Measurements from ENCODE around the gene VPS45.
A peak's percentile ranks its signal among the peaks of the same experiment; 100 is the strongest.
"Not testable (repeated sequence)": the region's sequence is repeated elsewhere in the genome, so short reads cannot be mapped to it uniquely, and the experiment has no call there.

Gene VPS45

DNA sequence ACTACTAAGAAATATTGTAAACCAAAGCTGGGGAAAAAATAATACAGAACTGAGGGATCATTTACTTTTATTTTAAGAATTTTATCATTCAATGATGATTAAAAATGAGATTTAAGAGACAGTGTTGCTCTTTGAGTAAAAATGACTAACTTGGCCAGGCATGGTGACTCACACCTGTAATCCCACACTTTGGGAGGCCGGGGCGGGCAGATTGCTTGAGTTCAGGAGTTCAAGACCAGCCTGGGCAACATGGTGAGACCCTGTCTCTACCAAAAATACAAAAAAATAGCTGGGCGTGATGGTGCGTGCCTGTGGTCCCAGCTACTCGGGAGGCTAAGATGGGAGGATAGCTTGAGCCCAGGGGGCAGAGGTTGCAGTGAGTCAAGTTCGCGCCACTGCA is 60.3 kb downstream of the VPS45 start:
- DNase-seq (ENCODE audit: low read depth in 2 of 2) = no peak

DNA sequence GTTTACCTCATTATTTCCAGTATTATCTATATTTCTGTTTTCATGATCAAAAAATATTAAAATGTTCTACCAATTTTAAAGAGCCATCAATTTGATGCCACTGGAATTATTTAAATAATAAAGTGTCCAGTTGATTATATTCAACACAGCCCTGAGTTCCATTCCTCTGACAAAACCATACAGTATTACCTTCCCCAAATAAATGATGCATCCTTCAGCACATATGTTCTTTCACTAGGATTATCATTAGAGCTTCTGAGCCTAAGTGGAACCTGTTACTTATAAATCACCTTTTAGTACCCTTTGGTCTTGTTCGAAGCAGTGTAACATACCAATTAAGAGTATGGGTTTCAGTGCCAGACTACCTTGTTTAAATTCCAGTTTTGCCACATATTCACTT is 64.8 kb downstream of the VPS45 start:
- DNase-seq (ENCODE audit: low read depth in 2 of 2) = no peak

DNA sequence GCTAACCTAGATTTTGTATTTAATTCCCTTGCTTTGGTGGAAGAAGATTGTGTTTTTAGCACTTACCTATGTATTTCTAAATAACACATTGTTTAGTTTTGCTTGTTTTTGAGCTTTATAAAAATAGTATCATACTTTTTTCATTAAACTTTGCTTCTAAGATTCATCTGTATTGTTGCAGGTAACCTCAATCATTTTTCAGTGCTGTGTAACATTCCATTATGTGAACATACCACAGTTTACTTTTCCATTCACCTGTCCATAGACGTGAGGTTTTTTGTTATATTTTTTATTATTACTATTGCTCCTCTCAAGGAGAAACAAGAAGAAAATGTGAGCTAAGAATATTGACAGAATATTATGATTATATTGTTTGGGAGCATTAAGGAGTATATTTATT is 67.0 kb downstream of the VPS45 start:
- no peak for DNase-seq (ENCODE audit: low read depth in 2 of 2)

DNA sequence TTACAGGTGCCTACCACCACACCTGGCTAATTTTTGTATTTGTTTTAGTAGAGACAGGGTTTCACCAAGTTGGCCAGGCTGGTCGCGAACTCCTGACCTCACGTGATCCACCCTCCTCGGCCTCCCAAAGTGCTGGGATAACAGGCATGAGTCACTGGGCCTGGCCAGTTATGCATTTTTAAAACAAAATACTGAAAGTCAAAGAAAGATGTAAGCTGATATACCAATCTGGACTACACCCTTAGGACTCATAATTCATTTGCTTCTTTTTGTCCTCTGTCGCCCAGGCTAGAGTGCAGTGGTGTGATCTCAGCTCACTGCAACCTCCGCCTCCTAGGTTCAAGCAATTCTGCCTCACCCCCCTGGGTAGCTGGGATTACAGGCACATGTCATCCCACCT is 67.8 kb downstream of the VPS45 start:
- not testable (repeated sequence) for DNase-seq (ENCODE audit: low read depth in 2 of 2)

DNA sequence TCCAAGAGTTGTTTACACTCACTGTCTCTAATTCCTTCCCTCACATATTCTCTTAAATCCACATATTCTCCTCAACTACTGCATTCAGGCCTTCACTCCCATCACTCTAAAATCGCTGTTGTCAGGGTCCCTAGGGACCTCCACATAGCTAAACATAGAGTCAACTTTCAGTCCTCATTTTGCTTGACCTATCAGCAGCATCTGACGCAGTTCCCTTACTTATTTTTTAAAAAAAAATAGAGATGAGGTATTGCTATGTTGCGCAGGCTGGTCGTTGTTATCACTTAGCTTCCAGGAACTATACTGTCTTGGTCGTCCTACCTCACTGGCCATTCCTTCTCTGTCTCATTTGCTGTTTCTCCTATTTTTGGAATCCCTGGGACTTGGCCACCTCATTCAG is 70.5 kb downstream of the VPS45 start:
- no peak for DNase-seq (ENCODE audit: low read depth in 2 of 2)

DNA sequence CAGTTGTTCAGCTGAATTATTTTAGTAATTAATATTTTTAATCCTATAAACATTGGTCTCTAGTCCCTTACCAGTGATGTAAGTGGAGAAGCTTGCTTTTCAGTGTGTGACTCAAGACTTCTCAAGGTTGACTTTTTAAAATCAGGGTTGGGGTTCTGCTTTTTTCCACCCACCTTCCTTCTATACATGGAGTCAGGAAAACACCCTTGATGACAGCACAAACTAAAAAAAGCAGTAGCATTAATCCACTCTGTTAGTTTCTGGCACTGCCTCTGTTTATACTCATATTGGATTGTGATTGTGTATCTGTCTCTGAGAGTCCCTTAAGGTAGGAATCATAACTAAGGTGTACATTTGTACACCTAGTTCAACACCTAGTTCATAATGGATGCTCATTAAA is 73.9 kb downstream of the VPS45 start:
- no peak for DNase-seq (ENCODE audit: low read depth in 2 of 2)

DNA sequence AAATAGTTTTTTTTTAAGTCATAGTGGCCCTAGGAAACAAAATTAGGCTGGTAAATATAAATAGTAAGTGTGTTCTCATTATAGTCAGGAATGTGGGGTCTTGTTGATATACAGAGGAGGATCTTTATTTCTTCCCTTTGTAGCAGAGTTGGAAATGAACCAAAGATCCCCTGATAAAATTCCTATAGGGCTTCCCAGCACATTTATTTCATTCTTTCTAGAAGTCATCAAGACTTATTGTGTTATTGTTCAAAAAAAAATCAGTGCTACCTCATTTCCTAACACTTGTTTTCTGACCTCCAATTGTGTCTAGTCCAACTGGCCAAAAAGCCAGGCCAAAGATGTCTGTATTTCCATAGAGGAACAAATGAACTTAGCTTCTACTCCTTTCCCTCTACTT is 74.5 kb downstream of the VPS45 start:
- no peak for DNase-seq (ENCODE audit: low read depth in 2 of 2)

DNA sequence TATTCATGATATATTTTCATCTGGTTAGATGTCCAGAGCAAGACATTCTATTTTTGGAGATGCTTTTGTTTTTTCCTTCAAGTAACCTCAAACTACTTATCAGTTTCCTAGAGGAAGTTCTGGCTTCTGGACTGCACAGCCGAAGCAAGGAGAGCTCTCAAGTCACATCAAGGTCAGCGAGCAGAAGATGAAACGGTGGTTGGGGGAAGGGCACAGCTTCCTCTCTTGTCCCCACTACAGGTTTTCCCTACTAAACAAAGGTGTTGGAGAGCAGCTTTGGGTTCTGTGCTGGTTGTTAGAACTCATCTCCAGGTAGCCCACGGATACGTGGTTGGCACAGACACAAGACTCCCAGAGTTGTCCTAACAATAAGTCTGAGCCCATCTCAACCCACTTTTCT is 77.0 kb downstream of the VPS45 start:
- no peak for DNase-seq (ENCODE audit: low read depth in 2 of 2)

DNA sequence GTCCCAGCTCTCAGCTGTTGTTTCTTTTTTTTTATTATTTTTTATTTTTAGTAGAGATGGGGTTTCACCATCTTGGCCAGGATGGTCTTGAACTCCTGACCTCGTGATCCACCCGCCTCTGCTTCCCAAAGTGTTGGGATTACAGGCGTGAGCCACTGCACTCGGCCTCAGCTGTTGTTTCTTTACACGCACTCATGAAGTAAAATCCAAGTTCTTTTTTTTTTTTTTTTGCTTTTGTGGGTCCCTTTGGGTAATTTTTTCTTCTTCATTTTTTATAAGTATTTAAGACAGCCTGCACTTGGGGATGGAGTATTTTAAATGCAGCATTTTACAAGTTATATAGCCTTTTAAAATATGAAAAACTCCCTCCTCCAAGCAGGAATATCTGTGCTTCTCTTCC is 78.4 kb downstream of the VPS45 start:
- not testable (repeated sequence) for DNase-seq (ENCODE audit: low read depth in 2 of 2)

DNA sequence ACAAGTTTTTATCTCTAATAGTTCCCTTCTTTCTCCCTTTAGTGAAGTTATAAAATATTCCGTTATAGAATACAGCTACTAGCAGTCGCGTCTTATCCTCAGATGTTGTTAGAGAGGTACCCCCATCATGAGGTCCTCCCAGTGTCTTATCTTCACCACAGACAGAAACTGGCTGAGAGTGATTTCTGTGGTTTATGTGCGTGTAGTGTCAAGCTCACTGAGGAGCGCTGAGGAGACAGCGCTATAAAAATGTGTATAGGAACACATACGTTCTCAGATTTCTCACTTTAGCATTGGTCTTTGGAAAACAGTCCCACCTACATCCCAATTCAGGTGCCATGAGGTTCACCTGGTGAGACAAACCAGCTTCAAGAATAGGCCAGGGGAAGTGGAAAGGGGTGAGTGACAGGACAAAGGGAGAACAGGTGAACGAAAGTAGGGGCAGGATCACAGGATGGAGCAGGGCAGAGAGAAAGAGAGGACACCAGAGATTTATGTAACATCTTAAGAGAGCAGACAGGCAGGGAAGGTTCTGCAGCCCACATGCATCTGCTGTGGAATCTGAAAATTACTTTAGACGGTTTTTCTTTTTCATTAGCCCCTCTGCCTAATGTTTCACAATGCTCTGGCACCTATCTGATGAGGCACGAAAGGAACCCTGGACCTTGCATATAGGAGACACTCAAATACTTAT is 79.4 kb downstream of the VPS45 start:
- DNase-seq (ENCODE audit: low read depth in 2 of 2) = no peak

DNA sequence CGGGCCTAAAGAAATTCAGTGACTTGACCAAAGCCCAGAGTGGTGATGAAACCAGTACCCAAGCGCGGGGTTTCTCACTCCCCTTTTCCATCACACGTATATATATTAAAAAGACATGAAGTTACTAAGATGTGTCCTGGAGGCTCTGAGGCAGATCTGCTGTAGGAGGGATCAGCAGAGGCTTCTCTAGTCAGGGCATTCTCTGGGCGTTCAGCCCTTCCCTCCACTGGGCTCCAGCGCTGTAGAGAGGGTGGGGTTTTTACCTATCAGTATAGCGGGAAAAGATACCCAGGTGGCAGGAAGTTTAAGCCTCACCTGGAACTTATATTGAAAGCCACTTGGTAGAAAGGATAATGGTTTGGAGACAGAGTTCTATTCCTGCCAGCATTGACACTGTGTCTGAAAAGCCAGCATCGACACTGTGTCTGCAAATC is 81.3 kb downstream of the VPS45 start:
- no peak for DNase-seq (ENCODE audit: low read depth in 2 of 2)

DNA sequence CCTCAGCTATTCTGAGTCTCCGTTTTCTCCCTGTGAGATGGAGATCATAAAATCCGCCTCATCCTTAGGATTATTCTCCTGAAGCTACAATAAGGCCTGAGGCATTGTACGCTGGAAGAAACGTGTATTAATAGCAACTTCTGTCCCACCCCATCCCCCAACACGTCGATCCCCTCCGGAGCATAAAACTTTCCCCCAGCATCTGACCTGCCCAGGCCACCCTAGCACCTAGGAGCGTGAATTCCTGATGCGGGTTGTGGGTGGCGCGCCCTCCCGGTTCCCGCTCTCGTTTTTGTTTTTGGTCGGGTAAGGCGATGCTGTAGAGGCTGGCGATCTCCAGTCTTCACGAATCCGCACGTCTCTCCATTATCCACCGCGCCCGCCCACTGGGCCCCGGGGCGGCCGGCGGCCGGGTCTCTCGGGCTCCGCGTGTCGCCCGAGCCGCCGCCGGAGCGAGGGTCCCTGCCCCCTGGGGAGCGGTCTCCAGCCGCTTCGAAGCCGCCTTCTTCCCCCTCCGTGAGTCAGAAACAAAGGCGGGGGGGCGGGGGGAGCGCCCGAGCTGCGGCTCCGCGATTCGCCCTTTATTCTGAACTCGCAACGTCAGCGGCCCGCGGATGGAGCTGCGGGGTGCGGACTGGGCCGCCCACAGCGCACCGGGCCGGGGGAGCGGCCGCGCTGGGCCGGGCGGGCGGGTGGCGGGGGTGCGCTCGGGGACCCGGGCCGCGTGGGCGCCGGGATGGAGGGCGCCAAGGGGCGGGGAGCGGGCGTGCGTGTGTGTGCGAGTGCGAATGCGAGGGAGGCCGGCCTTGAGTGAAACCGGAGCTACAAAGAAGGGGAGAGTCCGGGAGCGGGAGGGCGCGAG is 81.9 kb downstream of the VPS45 start, which contains the start of gene PLEKHO1:
Gene PLEKHO1, plus strand, starts transcription at position 646 of the 862 bp plus-strand sequence. CDS start 342 bp downstream, outside the sequence.
- peak; percentile 74 to 75 for DNase-seq (ENCODE audit: low read depth in 2 of 2)

DNA sequence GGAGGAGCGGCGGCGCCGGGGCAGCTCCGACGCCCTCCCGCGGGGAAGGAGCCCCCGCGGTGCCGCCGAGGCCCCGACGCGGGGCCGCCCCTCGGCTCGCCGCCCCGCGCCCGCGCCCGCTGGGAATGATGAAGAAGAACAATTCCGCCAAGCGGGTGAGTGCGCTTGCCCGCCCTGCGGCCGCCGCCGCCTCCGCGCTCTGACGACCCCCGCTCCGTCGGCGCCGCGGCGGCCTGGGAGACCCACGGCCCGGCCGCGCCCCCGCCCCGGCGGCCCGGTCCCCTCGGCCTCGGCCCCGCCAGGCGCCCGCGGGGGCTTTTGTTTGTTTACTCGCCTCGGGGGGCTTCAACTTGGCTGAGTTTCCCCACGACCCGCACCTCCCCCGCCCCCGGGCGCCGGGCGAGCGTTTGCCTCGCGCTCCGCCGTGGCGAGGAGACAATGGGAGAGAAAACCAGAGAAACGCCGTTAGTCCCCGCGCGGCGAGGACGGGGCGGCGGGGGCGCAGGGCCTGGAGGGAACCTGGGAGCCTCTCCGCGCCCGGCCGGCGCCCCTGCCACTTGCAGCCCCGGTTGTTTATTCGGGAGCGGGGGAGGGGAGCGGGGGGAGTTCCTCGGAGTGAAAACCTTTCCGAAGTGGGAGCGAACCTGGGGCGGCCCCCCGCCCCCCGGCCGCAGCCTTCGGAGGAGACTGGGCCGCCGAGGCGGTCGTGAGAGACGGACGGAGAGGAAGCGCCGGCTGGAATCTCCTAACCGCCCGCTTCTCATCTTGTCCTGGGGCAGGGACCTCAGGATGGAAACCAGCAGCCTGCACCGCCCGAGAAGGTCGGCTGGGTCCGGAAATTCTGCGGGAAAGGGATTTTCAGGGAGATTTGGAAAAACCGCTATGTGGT is 82.8 kb downstream of the VPS45 start:
- no peak for DNase-seq (ENCODE audit: low read depth in 2 of 2)

DNA sequence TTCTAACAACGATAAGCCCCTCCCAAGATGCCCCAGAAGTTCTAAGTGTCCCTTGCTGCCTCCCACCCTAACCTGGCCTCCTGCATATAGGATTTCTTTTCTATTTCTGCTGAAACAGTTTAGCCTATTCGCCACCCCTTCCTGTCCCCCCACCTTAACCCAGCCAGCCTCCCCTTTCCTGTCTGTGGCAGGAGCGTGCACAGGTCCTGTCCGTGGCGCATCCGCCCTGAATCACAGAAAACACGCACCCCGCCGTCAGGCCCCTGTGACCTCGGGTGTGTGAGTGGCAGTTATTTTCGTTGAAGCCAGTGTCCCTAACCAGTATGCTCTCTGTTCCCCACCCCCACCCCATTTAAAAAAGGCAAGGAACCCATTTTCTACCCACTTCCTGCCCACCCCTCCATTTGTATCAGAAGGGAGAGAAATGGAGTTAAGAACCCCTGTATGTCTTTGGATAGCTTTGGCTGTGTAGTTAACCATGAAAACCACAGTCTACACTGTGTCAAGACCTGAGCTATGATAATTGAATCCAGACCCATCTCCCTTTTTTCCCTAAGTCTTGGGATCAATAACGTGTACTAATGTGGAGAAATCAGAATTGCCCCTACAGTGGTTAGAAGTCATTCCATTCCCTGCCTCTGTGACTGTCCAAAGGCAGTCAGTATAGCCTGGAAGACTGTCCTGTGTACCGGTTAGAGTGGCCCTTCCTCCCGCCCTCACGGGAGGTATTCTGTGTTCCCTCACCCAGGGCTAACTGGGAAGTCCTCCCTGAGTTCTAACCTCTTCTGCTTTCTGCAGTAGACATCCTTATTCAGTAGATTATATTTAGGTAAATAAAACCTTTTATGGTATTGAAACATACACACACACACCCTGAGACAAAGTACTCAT is 84.0 kb downstream of the VPS45 start:
- DNase-seq (ENCODE audit: low read depth in 2 of 2) = peak; percentile 46

DNA sequence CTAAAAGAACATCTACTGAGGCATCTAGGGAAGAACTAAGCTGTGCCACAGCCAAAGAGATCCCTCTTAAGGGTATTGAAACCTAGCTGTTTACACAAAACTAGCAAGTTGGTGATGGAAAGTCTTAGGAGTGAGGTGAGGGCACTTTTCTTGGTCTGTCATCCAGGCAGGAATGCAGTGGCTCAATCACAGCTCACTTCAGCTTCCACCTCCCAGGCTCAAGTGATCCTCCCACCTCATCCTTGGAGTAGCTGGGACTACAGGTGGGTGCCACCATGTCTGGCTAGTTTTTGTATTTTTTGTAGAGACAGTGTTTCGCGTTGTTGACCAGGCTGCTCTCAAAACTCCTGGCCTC is 84.6 kb downstream of the VPS45 start:
- no peak for DNase-seq (ENCODE audit: low read depth in 2 of 2)

DNA sequence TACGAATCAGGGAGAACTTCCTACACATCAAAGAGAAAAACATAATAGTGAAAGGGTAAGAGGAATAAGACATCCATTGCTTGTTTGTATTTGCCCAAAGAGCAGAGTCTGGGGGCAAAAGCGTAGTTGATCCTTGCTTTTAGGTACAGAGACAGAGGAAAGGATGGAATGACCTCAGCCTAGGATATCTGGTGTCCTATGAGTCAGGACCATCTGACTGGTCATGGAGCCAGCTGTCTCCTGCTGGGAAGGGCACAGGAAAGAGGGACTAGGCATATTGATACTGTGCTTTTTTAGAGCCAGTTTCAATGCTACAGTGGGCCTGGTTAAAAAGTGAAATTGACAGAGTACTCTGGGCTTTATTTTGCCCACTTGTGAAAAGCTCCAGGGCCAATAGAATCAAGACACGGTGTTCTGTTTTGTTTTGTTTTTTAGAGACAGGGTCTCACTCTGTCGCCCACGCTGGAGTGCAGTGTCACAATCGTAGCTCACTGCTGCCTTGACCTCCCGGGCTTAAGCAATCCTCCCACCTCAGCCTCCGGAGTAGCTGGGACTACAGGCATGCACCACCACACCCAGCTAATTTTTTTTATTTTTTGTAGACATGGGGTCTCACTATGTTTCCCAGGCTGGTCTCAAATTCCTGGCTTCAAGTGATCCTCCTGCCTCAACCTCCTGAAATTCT is 85.3 kb downstream of the VPS45 start:
- no peak for DNase-seq (ENCODE audit: low read depth in 2 of 2)

DNA sequence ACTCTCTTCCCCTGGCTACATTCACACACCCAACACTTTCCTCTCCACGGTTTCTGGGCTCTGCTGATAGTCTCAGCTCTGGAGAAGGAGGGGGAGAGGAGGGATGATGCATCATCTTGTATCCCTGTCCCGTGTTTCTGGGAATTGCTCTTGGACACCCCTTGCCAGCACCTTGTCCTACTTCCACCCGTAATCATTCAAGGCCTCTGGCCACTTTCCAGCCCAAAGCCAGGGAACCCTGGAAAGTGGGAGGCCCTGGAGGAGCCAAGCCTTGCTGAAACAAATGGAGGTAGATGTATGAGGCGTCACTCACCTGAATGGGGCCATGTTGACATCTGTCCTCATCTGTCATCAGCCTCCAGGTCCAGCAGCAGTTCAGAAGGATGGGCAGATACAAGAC is 86.6 kb downstream of the VPS45 start:
- no peak for DNase-seq (ENCODE audit: low read depth in 2 of 2)

DNA sequence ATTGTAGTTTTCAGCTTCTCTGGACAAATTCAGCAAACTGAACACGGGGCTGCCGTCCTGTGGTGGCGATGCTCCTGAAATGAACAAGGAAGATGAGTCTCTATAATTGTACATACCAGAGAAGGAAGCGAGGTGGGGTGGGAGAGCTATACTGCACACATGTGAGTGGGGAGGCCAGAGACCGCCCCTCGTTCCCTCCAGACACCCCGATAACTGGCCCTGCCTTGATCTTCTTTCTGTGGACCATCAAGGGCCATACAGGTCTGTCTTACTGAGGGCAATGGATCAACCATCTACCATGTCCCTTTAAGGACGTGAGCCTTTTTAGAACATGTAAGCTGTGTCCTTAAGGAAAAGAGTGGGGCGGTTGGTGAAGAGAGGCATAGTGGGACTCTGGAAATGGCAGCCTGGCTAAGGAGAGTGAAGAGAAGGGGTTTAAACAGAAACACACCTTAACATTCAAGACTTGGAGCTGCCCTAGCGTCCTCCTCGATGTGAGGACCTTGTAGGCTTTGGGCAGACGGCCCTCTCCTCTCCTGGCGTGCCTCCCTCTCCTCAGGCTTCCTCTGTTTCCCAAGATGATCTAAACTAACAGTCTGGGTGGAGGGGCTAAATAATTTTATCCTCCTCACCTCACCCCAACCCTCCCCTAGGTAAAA is 88.0 kb downstream of the VPS45 start:
- no peak for DNase-seq (ENCODE audit: low read depth in 2 of 2)

DNA sequence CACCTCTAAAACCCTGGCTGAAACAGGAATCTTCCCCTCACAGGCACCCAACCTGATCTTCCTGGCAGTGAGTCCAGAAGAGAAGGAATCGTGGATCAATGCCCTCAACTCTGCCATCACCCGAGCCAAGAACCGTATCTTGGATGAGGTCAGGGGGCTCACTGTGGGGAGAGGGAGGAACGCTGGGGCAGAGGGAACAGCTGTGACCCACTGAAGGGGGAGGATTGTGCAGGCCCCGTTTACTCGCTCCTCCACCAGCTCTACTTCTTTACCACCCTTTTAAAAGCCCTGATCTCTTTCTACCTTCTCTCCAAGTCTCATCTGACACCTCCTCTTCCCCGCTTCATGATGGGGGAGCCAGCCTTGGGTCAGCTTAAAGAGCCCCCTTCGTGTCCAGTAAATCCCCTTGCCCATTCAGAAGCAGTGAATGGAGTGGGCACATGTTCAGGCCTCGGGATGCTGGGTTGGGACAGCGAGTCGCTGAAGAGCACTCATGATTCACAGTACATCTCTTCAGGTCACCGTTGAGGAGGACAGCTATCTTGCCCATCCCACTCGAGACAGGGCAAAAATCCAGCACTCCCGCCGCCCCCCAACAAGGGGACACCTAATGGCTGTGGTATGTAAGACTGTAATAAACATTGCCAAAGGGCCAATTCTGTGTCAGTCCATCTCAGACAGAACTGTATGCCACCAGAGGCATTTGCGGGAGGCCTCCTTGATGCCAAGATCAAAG is 89.5 kb downstream of the VPS45 start:
- DNase-seq (ENCODE audit: low read depth in 2 of 2) = no peak

All from stimulated activated CD8-positive, alpha-beta memory T cell treated with anti-CD3 and anti-CD28 coated beads, Interleukin-7, amount 100 ng/mL, for 1 hour (primary cell).